Activated T-helper 2 cell treated with anti-CD3 and anti-CD28 coated beads, Interferon-gamma antibody, Interleukin-2, Interleukin-4, amounts not matched to agents 10 μg/mL and 5 μg/mL and 100 μg/mL, durations not matched to agents 14 hours and 24 hours and 36 hours (primary cell): Measurements from ENCODE around the gene C22orf39. TPM values are rescaled to one million over a fixed set of nuclear protein-coding genes. Genes with fewer than 3 reads are reported as not detected.

Experiments
- DNase-seq: peaks from one replicate; pipeline ENCODE4 v3.0.0; 2021; ENCODE audit warnings: low spot score
- H3K27ac Mint-ChIP-seq: one replicate; pipeline ENCODE4 v1.8.0; 2021; ENCODE audit warnings: mixed read lengths
- H3K27me3 Mint-ChIP-seq: one replicate; pipeline ENCODE4 v1.8.0; 2021; ENCODE audit warnings: low read depth, mixed read lengths
- H3K36me3 Mint-ChIP-seq: one replicate; pipeline ENCODE4 v1.8.0; 2021; ENCODE audit warnings: low read depth, mixed read lengths
- H3K4me1 Mint-ChIP-seq: one replicate; pipeline ENCODE4 v1.8.0; 2021; ENCODE audit warnings: low read depth, mixed read lengths
- H3K4me3 Mint-ChIP-seq: one replicate; pipeline ENCODE4 v1.8.0; 2021; ENCODE audit warnings: low read depth, mild to moderate bottlenecking, moderate library complexity, mixed read lengths
- H3K9me3 Mint-ChIP-seq: one replicate; pipeline ENCODE4 v1.8.0; 2021; ENCODE audit warnings: mixed read lengths
- intact Hi-C: fragments of 100-400 bp; cut with micrococcal nuclease; formaldehyde crosslinking; loops from one replicate; pipeline ENCODE4 v1.15.1; 2023
- total RNA-seq: library from RNA; stranded (reverse); gene quantifications from 2 replicates; pipeline ENCODE4 v1.2.3, GENCODE V29; 2022

The C22orf39 gene
- 26.2 and 26.9 TPM in 2 replicates for total RNA-seq

GRCh38 chr22:19447330-19448075, at the start of gene C22orf39:
C22orf39 (minus strand) TSS chr22:19447711; CDS start chr22:19447688, 23 bp downstream.
- Mint-ChIP-seq H3K4me3 (peak within 1 kb of the TSS; percentile 99), H3K4me1 (peaks cover 33% of the 10 kb centered on the region)
- intact Hi-C loops = loop anchor here (1.0 to 2.0 kb wide), 2 partner anchors 15 to 32 kb away; partner anchors contain the start of genes CDC45, MRPL40 and UFD1

DNA sequence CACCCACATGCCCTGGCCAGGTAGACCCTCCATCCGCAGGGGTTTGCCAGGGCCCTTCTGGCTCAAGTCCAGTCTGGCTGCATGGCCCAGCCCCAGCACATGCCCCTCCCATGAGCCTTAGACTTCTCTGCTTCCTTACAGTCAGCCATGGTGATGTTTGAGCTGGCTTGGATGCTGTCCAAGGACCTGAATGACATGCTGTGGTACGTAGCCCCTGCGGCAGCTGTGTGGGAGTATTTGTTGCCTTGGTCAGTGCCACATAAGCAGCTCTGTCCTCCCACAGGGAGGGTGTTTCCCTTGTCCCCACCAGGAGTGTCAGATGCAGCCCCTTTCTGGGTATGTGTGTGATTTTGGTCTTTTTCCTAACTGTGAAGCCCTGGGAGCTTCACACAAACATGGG, 49.7 kb upstream of the C22orf39 start:
- Mint-ChIP-seq H3K4me1 (peaks cover 9% of the 10 kb centered on the region), H3K9me3 (no peaks in the 10 kb centered on the region), H3K27ac (no peak overlapping the region), H3K4me3 (no peak overlapping the region), H3K36me3 (peaks cover 68% of the 10 kb centered on the region), H3K27me3 (no peaks in the 10 kb centered on the region)
- intact Hi-C loops = loop anchor here (5.0 kb wide), 1 partner anchor 135 kb away; no protein-coding TSS in a partner anchor
- DNase-seq = no peak

More at GRCh38 chr22:19447330-19448075, at the start of gene C22orf39:
- Mint-ChIP-seq H3K36me3 (peaks cover 65% of the 10 kb centered on the region), H3K27ac (peak within 1 kb of the TSS; percentile 90), H3K9me3 (no peaks in the 10 kb centered on the region), H3K27me3 (no peaks in the 10 kb centered on the region)
- DNase-seq = peak; percentile 90

DNA sequence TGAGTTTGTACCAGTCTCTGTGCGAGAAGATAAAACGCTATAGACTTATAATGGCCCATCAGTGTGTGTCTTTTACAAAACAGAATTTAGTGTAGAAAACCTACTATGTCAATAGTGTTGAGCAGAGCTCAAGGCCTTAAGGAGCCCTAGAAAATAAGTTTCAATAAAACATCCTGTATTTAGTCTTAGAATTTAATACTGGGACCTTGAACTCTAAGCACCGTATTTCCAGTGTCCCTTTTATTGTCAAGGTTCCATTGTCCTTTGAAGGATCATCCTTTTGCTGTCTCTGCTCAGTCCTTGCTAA, 48.8 kb upstream of the C22orf39 start:
- no peak for DNase-seq
- Mint-ChIP-seq H3K4me1 (peaks cover 13% of the 10 kb centered on the region), H3K36me3 (peaks cover 70% of the 10 kb centered on the region), H3K9me3 (no peaks in the 10 kb centered on the region), H3K27ac (no peak overlapping the region), H3K27me3 (no peaks in the 10 kb centered on the region), H3K4me3 (no peak overlapping the region)
- intact Hi-C loops = loop anchor here (5.0 kb wide), 1 partner anchor 136 kb away; no protein-coding TSS in a partner anchor

GRCh38 chr22:19495562-19496323, 48.2 kb upstream of the C22orf39 start:
- peaks cover 13% of the 10 kb centered on the region for H3K4me1 Mint-ChIP-seq
- H3K27ac Mint-ChIP-seq = no peak overlapping the region
- intact Hi-C loops = loop anchor here (5.0 kb wide), 1 partner anchor 137 kb away; no protein-coding TSS in a partner anchor
- no peaks in the 10 kb centered on the region for H3K9me3 Mint-ChIP-seq
- H3K4me3 Mint-ChIP-seq = no peak overlapping the region
- peaks cover 68% of the 10 kb centered on the region for H3K36me3 Mint-ChIP-seq
- no peak for DNase-seq
- H3K27me3 Mint-ChIP-seq = no peaks in the 10 kb centered on the region

DNA sequence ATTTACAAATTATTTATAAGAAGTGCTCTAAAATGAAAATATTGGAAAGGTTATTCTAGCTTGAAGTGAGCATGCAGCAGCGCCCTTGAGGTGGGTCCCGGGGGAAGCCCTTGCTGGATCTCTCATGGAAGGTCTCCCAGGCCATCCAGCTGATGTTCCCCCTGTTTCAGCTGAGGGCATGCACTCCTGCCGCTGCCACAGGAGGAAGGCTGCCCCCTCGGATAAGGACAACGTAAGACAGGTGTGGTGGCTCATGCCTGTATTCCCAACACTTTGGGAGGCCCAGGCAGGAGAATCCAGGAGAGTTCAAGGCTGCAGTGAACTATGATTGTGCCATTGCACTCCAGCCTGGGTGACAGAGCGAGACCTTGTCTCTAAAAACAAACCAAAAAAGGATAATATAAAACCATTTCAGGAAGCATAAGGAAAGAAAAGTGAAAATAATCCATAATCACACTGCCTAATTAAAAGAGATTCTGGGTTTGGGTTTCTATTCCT, 47.2 kb upstream of the C22orf39 start:
- intact Hi-C loops = loop anchor here (5.0 kb wide), 1 partner anchor 138 kb away; no protein-coding TSS in a partner anchor
- no peak overlapping the region for H3K27ac Mint-ChIP-seq
- H3K4me1 Mint-ChIP-seq = peaks cover 19% of the 10 kb centered on the region
- H3K27me3 Mint-ChIP-seq = no peaks in the 10 kb centered on the region
- H3K9me3 Mint-ChIP-seq = no peaks in the 10 kb centered on the region
- no peak for DNase-seq
- peaks cover 72% of the 10 kb centered on the region for H3K36me3 Mint-ChIP-seq
- no peak overlapping the region for H3K4me3 Mint-ChIP-seq

DNA sequence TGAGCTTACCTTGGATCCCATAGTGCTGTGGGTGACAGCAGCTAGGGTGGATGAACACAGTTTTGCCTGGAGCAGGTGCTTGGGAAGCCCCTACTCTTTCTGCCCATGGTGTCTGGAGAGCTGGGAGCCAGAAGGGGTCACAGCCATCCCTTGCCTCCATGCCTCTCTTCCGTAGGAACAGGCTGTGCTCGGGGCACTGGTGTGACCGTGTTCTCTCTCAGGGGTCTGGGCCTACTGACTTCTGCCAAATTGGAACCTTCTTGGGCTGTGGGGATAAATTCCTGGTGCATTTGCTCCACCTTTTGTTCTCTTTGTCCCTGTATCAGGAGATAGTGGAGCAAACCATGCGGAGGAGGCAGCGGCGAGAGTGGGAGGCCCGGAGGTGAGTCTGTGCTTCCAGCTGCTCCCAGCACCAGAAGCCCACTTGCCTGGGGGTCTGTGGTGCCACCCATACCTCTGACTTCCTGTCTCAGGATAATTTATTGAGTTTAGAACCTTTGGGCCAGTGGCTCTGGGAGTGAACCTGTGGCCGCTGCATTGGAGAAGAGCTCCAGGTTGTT, 46.6 kb upstream of the C22orf39 start:
- Mint-ChIP-seq H3K27me3 (no peaks in the 10 kb centered on the region), H3K36me3 (peaks cover 73% of the 10 kb centered on the region), H3K4me3 (no peak overlapping the region), H3K9me3 (no peaks in the 10 kb centered on the region), H3K4me1 (peaks cover 25% of the 10 kb centered on the region), H3K27ac (no peak overlapping the region)
- DNase-seq = no peak
- intact Hi-C loops = no loop called here

GRCh38 chr22:19492504-19493174, 45.1 kb upstream of the C22orf39 start:
- no peak for DNase-seq
- Mint-ChIP-seq H3K9me3 (no peaks in the 10 kb centered on the region), H3K27me3 (no peaks in the 10 kb centered on the region), H3K27ac (peak overlapping the region; percentile 64), H3K4me1 (peaks cover 29% of the 10 kb centered on the region), H3K4me3 (peak overlapping the region; percentile 4), H3K36me3 (peaks cover 78% of the 10 kb centered on the region)
- intact Hi-C loops = no loop called here

- intact Hi-C loops = no loop called here
- Mint-ChIP-seq H3K4me3 (no peak overlapping the region), H3K9me3 (no peaks in the 10 kb centered on the region), H3K4me1 (peaks cover 29% of the 10 kb centered on the region), H3K27ac (no peak overlapping the region), H3K36me3 (peaks cover 66% of the 10 kb centered on the region), H3K27me3 (no peaks in the 10 kb centered on the region)
- no peak for DNase-seq
These were observed 43.2 kb upstream of the C22orf39 start for GRCh38 chr22:19490628-19491230.

DNA sequence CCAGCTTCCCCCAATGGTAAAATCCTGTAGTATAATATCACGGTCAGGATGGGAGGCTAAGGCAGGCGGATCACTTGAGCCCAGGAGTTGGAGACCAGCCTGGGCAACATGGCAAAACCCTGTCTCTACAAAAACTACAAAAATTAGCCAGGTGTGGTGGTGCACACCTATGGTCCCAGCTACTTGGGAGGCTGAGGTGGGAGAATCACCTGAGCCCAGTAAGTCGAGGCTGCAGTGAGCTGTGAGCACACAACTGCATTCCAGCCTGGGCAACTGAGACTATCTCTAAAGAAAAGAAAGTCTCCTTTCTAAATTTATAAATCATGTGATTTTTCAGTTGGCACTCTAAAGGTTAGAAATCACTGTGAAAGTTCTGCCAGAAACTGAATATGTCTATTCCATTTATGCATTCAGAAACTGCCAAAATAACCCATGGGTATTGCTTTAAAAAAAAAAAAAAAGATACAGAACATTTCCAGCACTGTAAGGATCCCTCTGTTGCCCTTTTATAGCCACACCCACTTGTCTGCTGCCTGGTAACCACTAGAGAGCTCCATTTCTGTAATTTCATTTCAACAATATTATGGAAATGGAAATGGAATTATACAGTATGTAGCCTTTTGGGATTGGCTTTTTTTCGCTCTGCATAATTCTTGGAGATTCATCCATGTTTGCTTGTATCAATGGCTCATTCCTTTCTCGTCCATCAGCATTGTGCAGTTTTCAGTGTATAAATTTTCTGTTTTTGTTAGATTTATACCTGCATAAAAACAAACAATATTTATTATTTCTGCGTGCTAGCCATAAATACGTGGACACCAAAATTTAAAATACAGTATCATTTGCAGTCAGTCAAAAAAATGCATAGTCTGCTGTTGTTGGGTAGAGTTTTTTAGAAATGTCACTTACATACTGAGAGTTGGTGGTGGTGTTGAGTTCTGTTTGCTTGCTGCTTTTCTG, 41.7 kb upstream of the C22orf39 start:
- DNase-seq = no peak
- Mint-ChIP-seq H3K9me3 (no peaks in the 10 kb centered on the region), H3K27me3 (no peaks in the 10 kb centered on the region), H3K27ac (no peak overlapping the region), H3K36me3 (peaks cover 71% of the 10 kb centered on the region), H3K4me1 (peaks cover 34% of the 10 kb centered on the region), H3K4me3 (no peak overlapping the region)
- intact Hi-C loops = no loop called here

- Mint-ChIP-seq H3K4me1 (peaks cover 37% of the 10 kb centered on the region), H3K27me3 (no peaks in the 10 kb centered on the region), H3K4me3 (no peak overlapping the region), H3K9me3 (no peaks in the 10 kb centered on the region), H3K36me3 (peaks cover 70% of the 10 kb centered on the region), H3K27ac (no peak overlapping the region)
- no peak for DNase-seq
- intact Hi-C loops = no loop called here
These were observed 40.8 kb upstream of the C22orf39 start for GRCh38 chr22:19488285-19488684.

DNA sequence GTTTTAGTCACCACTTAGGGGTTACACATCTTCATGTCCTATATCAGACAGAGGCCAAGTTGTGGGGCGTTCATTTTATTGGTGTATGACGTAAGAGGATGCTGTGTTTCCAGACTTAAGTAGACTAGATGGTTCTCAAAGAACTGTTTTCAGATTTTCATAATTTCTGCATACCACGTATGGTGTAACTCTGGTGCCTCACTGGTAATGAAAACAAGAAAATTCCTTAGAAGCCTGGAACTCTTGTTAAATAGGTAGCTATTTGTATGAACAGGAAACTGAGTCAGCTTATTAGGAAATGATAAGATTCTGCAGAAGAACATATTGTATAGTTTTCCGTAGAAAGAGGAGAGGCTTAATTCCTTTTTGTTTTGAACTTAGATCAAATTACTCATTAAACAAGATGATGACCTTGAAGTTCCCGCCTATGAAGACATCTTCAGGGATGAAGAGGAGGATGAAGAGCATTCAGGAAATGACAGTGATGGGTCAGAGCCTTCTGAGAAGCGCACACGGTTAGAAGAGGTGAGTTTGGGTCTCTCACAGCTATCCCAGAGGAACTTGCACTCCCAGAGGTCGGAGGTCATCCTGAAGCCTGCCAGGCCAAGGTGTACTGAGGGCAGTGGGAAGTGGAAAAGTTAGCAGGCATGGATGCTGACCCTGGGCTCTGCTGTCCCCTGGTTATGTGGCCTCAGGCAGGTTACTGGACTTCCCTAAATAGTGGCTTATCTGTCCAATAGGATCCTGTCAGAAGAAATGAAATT, 36.2 kb upstream of the C22orf39 start:
- peaks cover 48% of the 10 kb centered on the region for H3K36me3 Mint-ChIP-seq

More for the DNA sequence above, 36.2 kb upstream of the C22orf39 start:
- Mint-ChIP-seq H3K9me3 (no peaks in the 10 kb centered on the region), H3K4me1 (peaks cover 26% of the 10 kb centered on the region), H3K27me3 (no peaks in the 10 kb centered on the region), H3K27ac (peak overlapping the region; percentile 86), H3K4me3 (peak overlapping the region; percentile 53)
- DNase-seq = no peak
- intact Hi-C loops = no loop called here
